Nephron (organoid): Measurements from ENCODE around the gene NMNAT1.
A peak's percentile ranks its signal among the peaks of the same experiment; 100 is the strongest.

Experiments
- H3K27ac Mint-ChIP-seq, 3 experiments: 2 replicates each; pipeline ENCODE4 v1.8.0; 2020; ENCODE audit warnings: mixed read lengths in 3 of 3, mild to moderate bottlenecking in 2 of 3, moderate library complexity in 1 of 3
- H3K27me3 Mint-ChIP-seq: 2 replicates; pipeline ENCODE4 v1.8.0; 2021; ENCODE audit warnings: low read depth, mild to moderate bottlenecking, moderate library complexity, mixed read lengths
- H3K36me3 Mint-ChIP-seq: 2 replicates; pipeline ENCODE4 v1.8.0; 2020; ENCODE audit warnings: low read depth, mixed read lengths
- H3K4me1 Mint-ChIP-seq: 2 replicates; pipeline ENCODE4 v1.8.0; 2020; ENCODE audit warnings: mixed read lengths
- H3K4me3 Mint-ChIP-seq, 3 experiments: 2 replicates each; pipeline ENCODE4 v1.8.0; 2020; ENCODE audit warnings: mild to moderate bottlenecking in 3 of 3, mixed read lengths in 3 of 3, moderate library complexity in 2 of 3
- H3K9me3 Mint-ChIP-seq: 2 replicates; pipeline ENCODE4 v1.8.0; 2020; ENCODE audit warnings: mixed read lengths
- TF ChIP-seq, protein P1 (sequence below), 3 experiments: fragments of 200-600 bp; sonication (generic); IDR thresholded peaks; one replicate each; pipeline ENCODE4 v1.5.0; 2021; ENCODE audit warnings: antibody characterized with exemption in 3 of 3; ENCODE audit not compliant: unreplicated experiment in 3 of 3

NMNAT1 gene

DNA sequence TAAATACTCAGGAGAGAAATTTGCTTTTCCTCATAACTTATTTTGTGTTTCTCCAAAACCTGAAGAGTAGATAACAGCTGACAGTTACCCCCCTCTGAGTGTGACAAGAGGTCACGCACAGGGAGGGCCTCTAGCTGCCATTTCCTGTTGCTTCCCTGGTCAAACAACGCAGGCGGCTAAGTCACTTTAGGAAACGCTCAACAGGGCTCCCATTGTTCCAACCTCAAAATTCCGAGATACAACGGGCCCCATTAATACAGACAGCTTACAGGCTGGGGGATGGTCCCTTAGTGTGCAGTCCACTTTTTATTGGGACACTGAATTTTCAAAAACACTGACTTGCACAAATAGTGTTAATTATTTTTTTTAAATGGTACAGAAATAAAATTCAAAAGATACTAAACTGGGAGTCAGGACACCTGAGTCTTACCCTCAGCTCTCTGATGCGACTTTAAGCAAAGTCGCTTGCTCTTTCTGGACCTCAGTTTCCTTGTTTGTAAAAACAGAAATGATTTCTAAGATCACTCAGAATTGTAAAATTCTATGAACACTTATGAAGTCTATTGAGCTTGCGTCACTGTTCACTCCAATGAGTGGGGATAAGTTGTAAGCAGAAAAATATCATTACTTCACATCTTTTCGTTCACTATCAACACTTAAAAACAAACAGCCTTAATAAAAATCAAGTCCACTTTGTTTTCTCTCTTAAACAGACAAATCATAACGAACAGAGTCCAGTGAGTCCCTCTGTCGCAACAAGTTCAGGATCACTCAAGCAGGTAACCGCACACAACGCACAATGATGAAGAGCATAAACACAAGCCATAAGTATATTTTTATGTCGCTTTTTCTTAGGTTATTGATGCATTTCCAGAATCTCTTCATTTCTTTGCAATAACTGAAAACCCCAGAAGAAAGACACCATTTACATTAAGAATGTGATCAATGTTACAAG lies 13.6 kb upstream of the NMNAT1 start:
- Mint-ChIP-seq H3K27me3 (no peaks in the 10 kb centered on the region), H3K9me3 (no peaks in the 10 kb centered on the region), H3K36me3 (peaks cover 42% of the 10 kb centered on the region), H3K27ac (peak overlapping the region in 1 of 3 experiments; percentile 71), H3K4me3 (no peak overlapping the region), H3K4me1 (no peaks in the 10 kb centered on the region)
- TF ChIP-seq, protein P1, sequence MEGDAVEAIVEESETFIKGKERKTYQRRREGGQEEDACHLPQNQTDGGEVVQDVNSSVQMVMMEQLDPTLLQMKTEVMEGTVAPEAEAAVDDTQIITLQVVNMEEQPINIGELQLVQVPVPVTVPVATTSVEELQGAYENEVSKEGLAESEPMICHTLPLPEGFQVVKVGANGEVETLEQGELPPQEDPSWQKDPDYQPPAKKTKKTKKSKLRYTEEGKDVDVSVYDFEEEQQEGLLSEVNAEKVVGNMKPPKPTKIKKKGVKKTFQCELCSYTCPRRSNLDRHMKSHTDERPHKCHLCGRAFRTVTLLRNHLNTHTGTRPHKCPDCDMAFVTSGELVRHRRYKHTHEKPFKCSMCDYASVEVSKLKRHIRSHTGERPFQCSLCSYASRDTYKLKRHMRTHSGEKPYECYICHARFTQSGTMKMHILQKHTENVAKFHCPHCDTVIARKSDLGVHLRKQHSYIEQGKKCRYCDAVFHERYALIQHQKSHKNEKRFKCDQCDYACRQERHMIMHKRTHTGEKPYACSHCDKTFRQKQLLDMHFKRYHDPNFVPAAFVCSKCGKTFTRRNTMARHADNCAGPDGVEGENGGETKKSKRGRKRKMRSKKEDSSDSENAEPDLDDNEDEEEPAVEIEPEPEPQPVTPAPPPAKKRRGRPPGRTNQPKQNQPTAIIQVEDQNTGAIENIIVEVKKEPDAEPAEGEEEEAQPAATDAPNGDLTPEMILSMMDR (IDR thresholded peaks at IDR 0.05; ENCODE audit: unreplicated experiment in 3 of 3): no peak

DNA sequence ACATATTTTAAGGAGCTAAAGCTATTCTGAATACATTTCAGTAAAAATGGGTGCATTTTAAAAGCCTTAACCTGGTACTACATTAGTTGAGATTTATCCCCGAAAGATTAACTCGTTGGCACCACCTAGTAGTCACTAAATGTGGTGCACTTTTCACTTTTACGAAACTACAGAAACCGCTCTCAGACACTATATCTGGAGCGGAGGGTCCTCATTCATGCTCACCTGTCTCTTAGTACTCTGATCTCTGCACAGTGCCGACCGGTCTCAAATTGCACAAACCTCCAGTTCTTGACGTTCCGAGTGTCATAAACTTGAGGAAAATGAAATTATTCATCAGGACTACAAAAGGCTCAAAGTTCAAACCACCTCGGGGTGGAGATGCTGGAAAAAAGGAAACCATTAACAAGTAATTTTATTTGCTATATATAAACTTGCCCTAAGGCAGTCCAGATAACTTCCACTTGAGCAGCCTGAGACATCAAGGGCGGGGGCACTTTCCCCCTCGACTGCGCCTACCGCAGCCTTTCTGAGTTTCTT lies 806 bp upstream of the NMNAT1 start:
- Mint-ChIP-seq H3K4me3 (peak overlapping the region; percentile 93 to 99 (median 99)), H3K27me3 (no peaks in the 10 kb centered on the region)

DNA sequence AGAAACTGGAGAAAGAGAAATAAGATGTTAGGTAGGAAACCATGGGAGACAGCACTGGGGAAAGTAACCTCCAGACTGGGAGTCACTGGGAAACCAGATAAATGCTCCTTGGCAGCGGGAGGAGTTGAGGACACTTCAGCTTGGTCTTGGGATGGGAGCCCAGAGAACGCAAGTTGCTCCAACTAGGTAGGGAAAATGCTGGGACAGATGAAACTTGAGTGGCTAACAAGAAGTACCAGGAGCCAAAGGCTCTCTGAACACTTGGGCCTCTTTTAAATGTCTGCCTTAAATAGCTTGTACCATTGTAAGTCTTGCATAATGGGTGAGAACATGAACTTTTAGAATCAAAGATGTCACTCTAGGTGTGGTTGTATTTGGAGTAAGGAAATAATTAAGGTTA lies 3.0 kb downstream of the NMNAT1 start:
- TF ChIP-seq, protein P1 (IDR thresholded peaks at IDR 0.05; ENCODE audit: unreplicated experiment in 3 of 3): no peak
- no peaks in the 10 kb centered on the region for H3K27me3 Mint-ChIP-seq
- H3K4me3 Mint-ChIP-seq: peak overlapping the region in 1 of 3 experiments; percentile 53
- peak overlapping the region in 1 of 3 experiments; percentile 23 for H3K27ac Mint-ChIP-seq
- peaks cover 17% of the 10 kb centered on the region for H3K4me1 Mint-ChIP-seq
- H3K36me3 Mint-ChIP-seq: peaks cover 9% of the 10 kb centered on the region
- no peaks in the 10 kb centered on the region for H3K9me3 Mint-ChIP-seq

More for the DNA sequence above, 806 bp upstream of the NMNAT1 start:
- TF ChIP-seq, protein P1 (IDR thresholded peaks at IDR 0.05; ENCODE audit: unreplicated experiment in 3 of 3): peak; percentile 46 to 63 (median 62)
- peak overlapping the region; percentile 82 to 99 (median 97) for H3K27ac Mint-ChIP-seq
- peaks cover 11% of the 10 kb centered on the region for H3K36me3 Mint-ChIP-seq
- peaks cover 12% of the 10 kb centered on the region for H3K4me1 Mint-ChIP-seq
- no peaks in the 10 kb centered on the region for H3K9me3 Mint-ChIP-seq

DNA sequence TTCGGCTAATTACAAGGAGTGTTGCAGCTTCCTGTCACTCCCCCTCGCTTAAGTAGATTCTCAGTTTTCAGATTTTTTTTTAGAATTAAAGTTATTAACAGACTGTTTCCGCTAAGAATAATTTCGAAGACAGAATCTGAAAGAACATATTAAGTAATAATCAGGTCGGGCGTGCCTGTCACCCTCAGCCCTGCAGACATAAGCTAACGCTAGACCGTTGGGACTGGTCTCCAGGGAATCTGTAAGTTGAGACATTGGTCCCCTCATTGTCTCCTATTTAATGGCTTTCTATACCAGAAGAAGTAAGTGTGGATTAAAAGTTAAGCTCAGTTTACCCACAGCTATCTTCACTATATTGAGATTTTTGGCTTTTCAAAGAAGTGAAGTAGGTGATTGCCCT lies 14.5 kb downstream of the NMNAT1 start:
- TF ChIP-seq, protein P1 (IDR thresholded peaks at IDR 0.05; ENCODE audit: unreplicated experiment in 3 of 3): no peak
- Mint-ChIP-seq H3K9me3 (no peaks in the 10 kb centered on the region), H3K36me3 (no peaks in the 10 kb centered on the region), H3K4me1 (peaks cover 10% of the 10 kb centered on the region), H3K4me3 (no peak overlapping the region), H3K27ac (no peak overlapping the region), H3K27me3 (no peaks in the 10 kb centered on the region)

DNA sequence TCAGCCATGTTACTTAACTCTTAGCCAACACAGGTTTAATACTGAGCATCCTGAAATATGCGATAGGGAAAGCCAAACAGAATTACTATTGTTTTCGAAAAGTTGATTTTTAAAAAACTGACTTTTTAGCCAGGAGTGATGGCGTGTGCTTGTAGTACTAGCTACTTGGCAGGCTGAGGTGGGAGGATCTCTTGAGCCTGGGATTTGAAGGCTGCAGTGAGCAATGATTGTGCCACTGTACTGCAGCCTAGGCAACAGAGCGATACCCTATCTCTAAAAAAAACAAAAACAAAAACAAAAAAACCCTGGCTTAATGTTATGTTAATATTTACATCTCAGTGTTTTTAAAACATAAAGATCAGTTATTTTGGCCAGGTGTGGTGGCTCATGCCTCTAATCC lies 16.7 kb downstream of the NMNAT1 start:
- Mint-ChIP-seq H3K36me3 (no peaks in the 10 kb centered on the region), H3K27ac (no peak overlapping the region)

More for the DNA sequence above, 16.7 kb downstream of the NMNAT1 start:
- no peaks in the 10 kb centered on the region for H3K27me3 Mint-ChIP-seq
- peaks cover 10% of the 10 kb centered on the region for H3K4me1 Mint-ChIP-seq
- no peak overlapping the region for H3K4me3 Mint-ChIP-seq
- no peaks in the 10 kb centered on the region for H3K9me3 Mint-ChIP-seq
- TF ChIP-seq, protein P1 (IDR thresholded peaks at IDR 0.05; ENCODE audit: unreplicated experiment in 3 of 3): no peak
